GM23248 (cell line): ENCODE data around the gene USP6NL.

Experiments
- EZH2 ChIP-seq: fragments of 200-600 bp; sonication (generic); IDR thresholded peaks from 2 replicates; pipeline ENCODE4 v1.6.1; 2018; ENCODE audit warnings: antibody characterized with exemption, mild to moderate bottlenecking; ENCODE audit not compliant: insufficient read depth, poor library complexity, severe bottlenecking
- EZH2phosphoT487 ChIP-seq: fragments of 200-600 bp; sonication (generic); IDR thresholded peaks from 2 replicates; pipeline ENCODE4 v1.6.1; 2018; ENCODE audit warnings: antibody characterized with exemption, moderate library complexity, mild to moderate bottlenecking, low read depth; ENCODE audit not compliant: insufficient read depth

DNA sequence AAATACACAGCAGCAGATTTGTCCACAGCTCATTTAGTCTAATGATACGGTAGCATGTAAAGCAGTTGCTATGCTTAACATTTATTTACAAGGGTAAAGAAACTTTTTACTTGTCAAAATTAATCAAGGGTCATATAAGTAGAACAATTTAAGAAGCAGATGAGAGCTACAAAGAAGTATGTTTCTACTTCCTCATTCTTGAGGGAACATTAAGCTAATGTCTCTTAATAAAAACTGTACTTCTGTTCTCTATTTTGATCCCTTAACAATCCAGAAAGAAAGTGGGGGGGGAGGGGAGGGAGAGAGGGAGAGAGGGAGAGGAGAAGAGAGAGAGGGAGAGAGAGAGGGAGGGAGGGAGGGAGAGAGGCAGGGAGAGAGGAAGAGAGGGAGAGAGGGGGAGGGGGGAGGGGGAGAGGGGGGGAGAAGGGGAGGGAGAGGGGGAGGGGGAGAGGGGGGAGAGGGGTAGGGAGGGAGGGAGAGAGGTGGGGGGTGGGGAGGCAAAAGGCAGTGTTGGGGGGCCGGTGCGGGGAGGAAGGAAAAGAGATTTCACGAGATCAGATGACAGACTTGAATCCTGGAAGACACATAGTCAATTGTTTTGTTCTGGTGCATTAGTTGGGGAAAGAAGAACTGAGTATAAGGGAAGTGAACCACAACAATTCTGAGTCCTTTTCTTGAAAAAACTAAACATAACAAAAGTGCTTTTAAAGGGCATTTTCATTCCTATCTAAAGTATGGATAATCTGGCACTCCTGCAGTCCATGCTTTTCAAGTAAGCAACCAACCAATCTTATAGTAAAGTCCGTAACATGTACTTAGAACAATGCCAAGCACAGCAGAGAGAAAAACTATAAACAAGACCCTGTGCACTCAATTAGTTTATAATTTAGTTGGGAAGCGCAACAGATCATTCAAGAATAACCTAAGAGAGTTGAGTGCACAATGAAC lies 128.0 kb downstream of the USP6NL start:
- TF ChIP-seq EZH2phosphoT487, result no peak
- TF ChIP-seq EZH2, result no peak
